OCI-LY3 (cell line): ENCODE data around the gene RPS6KA5.

Source experiments
- EZH2phosphoT487 ChIP-seq: fragments of 200-600 bp; shearing (Covaris generic); IDR thresholded peaks from 2 replicates; pipeline ENCODE4 v1.6.1; 2018; ENCODE audit warnings: antibody characterized with exemption, mixed run types, low read depth
- TF ChIP-seq, protein P1 (sequence below): fragments of 200-600, 300-600 bp; sonication (generic); IDR thresholded peaks from 2 replicates; pipeline ENCODE4 v1.5.1; 2014; ENCODE audit warnings: antibody characterized with exemption, low read length, low read depth

DNA sequence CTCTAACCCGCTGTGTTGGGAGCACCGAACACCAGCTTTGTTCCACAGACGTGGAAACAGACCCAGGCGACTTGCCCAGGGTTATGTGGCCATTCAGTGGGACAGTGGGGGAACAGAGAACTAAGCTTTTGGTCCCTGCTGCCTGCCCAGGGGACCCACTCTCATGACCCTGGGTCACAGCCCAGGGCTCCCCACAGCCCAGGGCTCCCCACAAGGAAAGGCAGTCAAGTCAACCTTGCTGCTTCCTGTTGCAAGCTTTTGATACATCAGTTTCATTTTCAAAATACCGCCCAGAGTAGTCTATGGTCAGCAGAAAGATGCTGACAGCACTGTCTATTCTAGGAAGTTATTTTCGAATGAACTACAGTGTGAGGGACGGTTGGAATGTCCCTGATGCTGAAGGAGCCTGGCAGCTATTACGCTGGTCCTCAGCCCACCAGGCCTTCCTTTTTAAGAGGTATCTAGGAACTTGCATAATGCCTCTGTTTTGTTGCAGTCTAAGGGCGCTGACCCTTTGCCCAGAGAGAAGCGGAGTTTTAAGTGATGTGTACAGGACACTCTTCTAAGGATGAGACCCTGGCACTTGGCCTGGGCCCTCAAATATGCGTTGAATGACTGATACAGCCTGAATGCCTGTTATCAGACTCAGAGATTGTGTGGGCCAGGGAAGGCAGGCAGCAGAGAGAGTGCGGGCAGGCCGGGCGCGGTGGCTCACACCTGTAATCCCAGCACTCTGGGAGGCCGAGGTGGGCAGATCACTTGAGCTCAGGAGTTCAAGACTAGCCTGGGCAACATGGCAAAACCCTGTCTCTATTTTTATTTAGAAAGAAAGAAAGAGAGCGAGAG, 231.6 kb downstream of the RPS6KA5 start:
- TF ChIP-seq, protein P1, sequence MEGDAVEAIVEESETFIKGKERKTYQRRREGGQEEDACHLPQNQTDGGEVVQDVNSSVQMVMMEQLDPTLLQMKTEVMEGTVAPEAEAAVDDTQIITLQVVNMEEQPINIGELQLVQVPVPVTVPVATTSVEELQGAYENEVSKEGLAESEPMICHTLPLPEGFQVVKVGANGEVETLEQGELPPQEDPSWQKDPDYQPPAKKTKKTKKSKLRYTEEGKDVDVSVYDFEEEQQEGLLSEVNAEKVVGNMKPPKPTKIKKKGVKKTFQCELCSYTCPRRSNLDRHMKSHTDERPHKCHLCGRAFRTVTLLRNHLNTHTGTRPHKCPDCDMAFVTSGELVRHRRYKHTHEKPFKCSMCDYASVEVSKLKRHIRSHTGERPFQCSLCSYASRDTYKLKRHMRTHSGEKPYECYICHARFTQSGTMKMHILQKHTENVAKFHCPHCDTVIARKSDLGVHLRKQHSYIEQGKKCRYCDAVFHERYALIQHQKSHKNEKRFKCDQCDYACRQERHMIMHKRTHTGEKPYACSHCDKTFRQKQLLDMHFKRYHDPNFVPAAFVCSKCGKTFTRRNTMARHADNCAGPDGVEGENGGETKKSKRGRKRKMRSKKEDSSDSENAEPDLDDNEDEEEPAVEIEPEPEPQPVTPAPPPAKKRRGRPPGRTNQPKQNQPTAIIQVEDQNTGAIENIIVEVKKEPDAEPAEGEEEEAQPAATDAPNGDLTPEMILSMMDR = no peak
- TF ChIP-seq EZH2phosphoT487 = no peak
